SK-N-SH (cell line): Measurements from ENCODE around the gene LOXHD1. TPM values are rescaled to one million over a fixed set of nuclear protein-coding genes. Genes with fewer than 3 reads are reported as not detected.

ENCODE experiments used
- CTCF ChIA-PET: fragments of 300-600, 350-600 bp; formaldehyde crosslinking; extraction: SDS; loops from one replicate; lab custom pipeline; 2021; lab: Yijun Ruan, JAX
- POLR2A ChIA-PET: fragments of 350-600 bp; sonication (Branson Sonifier 250); formaldehyde crosslinking; extraction: SDS; loops from one replicate; lab custom pipeline; 2020; ENCODE audit warnings: antibody characterized with exemption, inconsistent platforms; lab: Yijun Ruan, JAX
- DNase-seq: peaks from one replicate; pipeline ENCODE4 v3.0.0; 2012
- H2AFZ ChIP-seq: fragments of 200-600 bp; sonication (generic); 2 replicates; pipeline ENCODE4 v1.8.1; 2016; ENCODE audit warnings: antibody characterized with exemption, mild to moderate bottlenecking, low read depth
- H3F3A ChIP-seq: fragments of 200-600 bp; sonication (generic); replicated peaks from 2 replicates; pipeline ENCODE3; 2016; ENCODE audit warnings: antibody characterized with exemption, mild to moderate bottlenecking; ENCODE audit not compliant: insufficient read depth
- H3K27ac ChIP-seq, 2 experiments: fragments of 200-500 bp in 1 of 2; fragments of 200-600 bp in 1 of 2; sonication (Bioruptor generic) in 1 of 2; sonication (generic), shearing (Covaris generic) in 1 of 2; 2 replicates each; pipeline versions ENCODE4 v1.5.1 to v1.6.1; 2014 to 2016; ENCODE audit warnings: low read depth in 2 of 2, inconsistent platforms in 1 of 2, low read length in 1 of 2, mild to moderate bottlenecking in 1 of 2, mixed read lengths in 1 of 2
- H3K27me3 ChIP-seq: fragments of 200-600 bp; sonication (generic), shearing (Covaris generic); 2 replicates; pipeline ENCODE4 v1.6.1; 2016; ENCODE audit warnings: mixed run types; ENCODE audit not compliant: insufficient read depth
- H3K36me3 ChIP-seq, 2 experiments: fragments of 200-500 bp in 1 of 2; fragments of 200-600 bp in 1 of 2; sonication (Bioruptor generic) in 1 of 2; sonication (generic) in 1 of 2; replicated peaks in 1 of 2; 2 replicates each; pipeline versions ENCODE3 to v1.5.1; 2014 to 2016; ENCODE audit warnings: low read length in 1 of 2, mild to moderate bottlenecking in 1 of 2; ENCODE audit not compliant: insufficient read depth in 2 of 2, control insufficient read depth in 1 of 2
- H3K4me1 ChIP-seq, 2 experiments: fragments of 200-500 bp in 1 of 2; fragments of 200-600 bp in 1 of 2; sonication (Bioruptor generic) in 1 of 2; sonication (generic), shearing (Covaris generic) in 1 of 2; 2 replicates each; pipeline versions ENCODE4 v1.5.1 to v1.6.1; 2014 to 2016; ENCODE audit warnings: low read depth in 1 of 2, low read length in 1 of 2, mixed run types in 1 of 2; ENCODE audit not compliant: insufficient read depth in 2 of 2, control insufficient read depth in 1 of 2
- H3K4me2 ChIP-seq: fragments of 200-600 bp; sonication (generic), shearing (Covaris generic); 2 replicates; pipeline ENCODE4 v1.6.1; 2017; ENCODE audit warnings: mixed run types
- H3K4me3 ChIP-seq, 2 experiments: fragments of 200-500 bp in 1 of 2; fragments of 200-600 bp in 1 of 2; sonication (Bioruptor generic) in 1 of 2; sonication (generic), shearing (Covaris generic) in 1 of 2; 2 replicates each; pipeline versions ENCODE4 v1.5.1 to v1.8.1; 2014 to 2016; ENCODE audit warnings: low read depth in 2 of 2, inconsistent platforms in 1 of 2, low read length in 1 of 2, mild to moderate bottlenecking in 1 of 2, mixed read lengths in 1 of 2, moderate library complexity in 1 of 2
- H3K79me2 ChIP-seq: fragments of 200-600 bp; sonication (generic); 2 replicates; pipeline ENCODE4 v1.8.1; 2017; ENCODE audit warnings: mild to moderate bottlenecking; ENCODE audit not compliant: insufficient read depth
- H3K9ac ChIP-seq: fragments of 200-600 bp; sonication (generic); 2 replicates; pipeline ENCODE4 v1.6.1; 2017; ENCODE audit warnings: mixed run types
- H3K9me2 ChIP-seq: fragments of 200-600 bp; sonication (generic); 2 replicates; pipeline ENCODE4 v1.6.1; 2017; ENCODE audit warnings: mixed run types
- H3K9me3 ChIP-seq: fragments of 200-600 bp; sonication (generic); 2 replicates; pipeline ENCODE4 v1.6.1; 2017; ENCODE audit warnings: mixed run types, mild to moderate bottlenecking, moderate library complexity
- H4K20me1 ChIP-seq: fragments of 200-600 bp; sonication (generic); 2 replicates; pipeline ENCODE4 v1.6.1; 2017; ENCODE audit warnings: mild to moderate bottlenecking, mixed run types; ENCODE audit not compliant: insufficient read depth
- ELF1 ChIP-seq: IDR thresholded peaks from 2 replicates; pipeline ENCODE4 v1.4.0; 2012
- EP300 ChIP-seq, 2 experiments: IDR thresholded peaks; 2 replicates each; pipeline versions ENCODE4 v1.4.0 to v1.6.1; 2012; ENCODE audit warnings: borderline replicate concordance in 1 of 2, low read depth in 1 of 2, low read length in 1 of 2
- FOSL2 ChIP-seq: IDR thresholded peaks from 2 replicates; pipeline ENCODE4 v1.4.0; 2012; ENCODE audit warnings: low read depth, mild to moderate bottlenecking, moderate library complexity, borderline replicate concordance
- FOXM1 ChIP-seq: IDR thresholded peaks from 2 replicates; pipeline ENCODE4 v1.4.0; 2012; ENCODE audit warnings: low read depth, mild to moderate bottlenecking
- GATA2 ChIP-seq: sonication (generic); formaldehyde crosslinking; IDR thresholded peaks from 2 replicates; pipeline ENCODE4 v1.5.0; 2020; ENCODE audit warnings: mild to moderate bottlenecking, missing genetic modification reagents
- IRF3 ChIP-seq: fragments of 150-350 bp; IDR thresholded peaks from 2 replicates; pipeline ENCODE4 v1.6.1; 2016; ENCODE audit warnings: mild to moderate bottlenecking, low read depth, low read length
- JUND ChIP-seq: IDR thresholded peaks from 2 replicates; pipeline ENCODE4 v1.4.0; 2012
- MAX ChIP-seq: IDR thresholded peaks from 2 replicates; pipeline ENCODE4 v1.4.0; 2012; ENCODE audit warnings: low read depth
- MEF2A ChIP-seq: IDR thresholded peaks from 2 replicates; pipeline ENCODE4 v1.4.0; 2012; ENCODE audit warnings: low read depth, borderline replicate concordance
- MXI1 ChIP-seq: IDR thresholded peaks from 2 replicates; pipeline ENCODE4 v1.6.1; 2012; ENCODE audit warnings: mild to moderate bottlenecking, low read depth, low read length, improper control_type of control experiment
- POLR2AphosphoS5 ChIP-seq: IDR thresholded peaks from 2 replicates; pipeline ENCODE4 v1.6.1; 2012; ENCODE audit warnings: low read depth, low read length
- RCOR1 ChIP-seq: fragments of 150-350 bp; IDR thresholded peaks from 2 replicates; pipeline ENCODE4 v1.6.1; 2017; ENCODE audit warnings: antibody characterized with exemption, low read length
- RFX5 ChIP-seq: IDR thresholded peaks from 2 replicates; pipeline ENCODE4 v1.6.1; 2012; ENCODE audit warnings: mild to moderate bottlenecking, improper control_type of control experiment, low read length
- TCF12 ChIP-seq: IDR thresholded peaks from 2 replicates; pipeline ENCODE4 v1.4.0; 2012
- TEAD4 ChIP-seq: IDR thresholded peaks from 2 replicates; pipeline ENCODE4 v1.4.0; 2012; ENCODE audit warnings: mild to moderate bottlenecking, borderline replicate concordance; ENCODE audit not compliant: insufficient read depth
- YY1 ChIP-seq: IDR thresholded peaks from 2 replicates; pipeline ENCODE4 v1.4.0; 2012; ENCODE audit warnings: low read depth, mild to moderate bottlenecking
- WGBS: methylation state at CpG from one replicate; pipeline ENCODE4 v1.1.6; 2017; ENCODE audit warnings: low lambda C conversion rate; 5-methylcytosine and 5-hydroxymethylcytosine counted together
- polyA plus RNA-seq, 3 experiments: library from polyadenylated mRNA; depleted of rRNA; stranded (reverse); fragments of >200 nt; gene quantifications; 2 replicates each; pipeline ENCODE4 v1.2.3, GENCODE V29; 2012
- TF ChIP-seq, protein P1 (sequence below): IDR thresholded peaks from 2 replicates; pipeline ENCODE4 v1.4.0; 2012; ENCODE audit warnings: low read depth, borderline replicate concordance
- TF ChIP-seq, protein P2 (sequence below): IDR thresholded peaks from 2 replicates; pipeline ENCODE4; 2012
- TF ChIP-seq, protein P3 (sequence below): fragments of 200-600 bp; sonication (generic); IDR thresholded peaks from 2 replicates; pipeline ENCODE4 v1.6.1; 2017; ENCODE audit warnings: antibody characterized with exemption, mild to moderate bottlenecking, moderate library complexity

Gene LOXHD1
- polyA plus RNA-seq, 1 of the 3 experiments (the other 2 are of a cell fraction) = not detected

- Histone ChIP-seq H3K4me1 (no peaks in the 10 kb centered on the region), H3K27me3 (no peaks in the 10 kb centered on the region), H4K20me1 (no peaks in the 10 kb centered on the region), H2AFZ (no peak overlapping the region), H3F3A (no peaks in the 10 kb centered on the region), H3K9ac (no peak overlapping the region), H3K4me3 (no peak overlapping the region), H3K9me3 (peaks cover 4% of the 10 kb centered on the region; the same call in 1 of the 2 replicates), H3K36me3 (no peaks in the 10 kb centered on the region), H3K79me2 (no peaks in the 10 kb centered on the region), H3K9me2 (no peaks in the 10 kb centered on the region), H3K27ac (no peak overlapping the region), H3K4me2 (no peak overlapping the region)
- CTCF ChIA-PET = no interaction called here
- 53% methylated on average over 2 of the region's 2 CpGs for WGBS
- TF ChIP-seq RFX5 (no peak), MAX (no peak), JUND (no peak), YY1 (no peak), RCOR1 (no peak)
- TF ChIP-seq, protein P1, sequence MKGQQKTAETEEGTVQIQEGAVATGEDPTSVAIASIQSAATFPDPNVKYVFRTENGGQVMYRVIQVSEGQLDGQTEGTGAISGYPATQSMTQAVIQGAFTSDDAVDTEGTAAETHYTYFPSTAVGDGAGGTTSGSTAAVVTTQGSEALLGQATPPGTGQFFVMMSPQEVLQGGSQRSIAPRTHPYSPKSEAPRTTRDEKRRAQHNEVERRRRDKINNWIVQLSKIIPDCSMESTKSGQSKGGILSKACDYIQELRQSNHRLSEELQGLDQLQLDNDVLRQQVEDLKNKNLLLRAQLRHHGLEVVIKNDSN = no peak
- DNase-seq = no peak
- POLR2A ChIA-PET = no interaction called here
Observed at GRCh38 chr18:46578987-46579386, 78.0 kb downstream of the LOXHD1 start.

DNA sequence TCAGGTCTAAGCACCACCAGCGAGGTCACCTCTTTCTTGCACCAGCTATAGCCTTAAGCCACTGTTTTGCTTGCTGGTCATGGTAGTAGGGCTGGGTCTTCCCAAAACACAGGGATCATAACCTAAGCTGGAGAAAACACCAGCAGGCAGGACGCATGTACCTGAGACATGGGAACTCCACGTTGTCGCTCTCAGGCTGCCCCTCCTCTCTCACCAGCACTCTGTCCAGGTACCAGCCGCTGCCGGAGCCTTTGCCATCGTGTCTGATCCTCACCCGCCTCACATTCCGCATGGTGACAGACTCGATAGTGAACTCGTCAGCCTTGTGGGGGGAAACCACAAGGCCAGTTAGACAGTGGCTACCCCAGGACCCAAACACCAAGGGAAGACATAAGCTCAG, 79.5 kb downstream of the LOXHD1 start:
- Histone ChIP-seq H3K9ac (no peak overlapping the region), H3K27me3 (no peaks in the 10 kb centered on the region), H3K9me3 (peaks cover 4% of the 10 kb centered on the region; the same call in 1 of the 2 replicates), H4K20me1 (no peaks in the 10 kb centered on the region), H3K4me3 (no peak overlapping the region), H3K9me2 (no peaks in the 10 kb centered on the region), H2AFZ (no peak overlapping the region), H3F3A (no peaks in the 10 kb centered on the region), H3K4me1 (no peaks in the 10 kb centered on the region), H3K36me3 (no peaks in the 10 kb centered on the region), H3K4me2 (no peak overlapping the region), H3K27ac (no peak overlapping the region), H3K79me2 (no peaks in the 10 kb centered on the region)
- 34% methylated on average over 11 of the region's 11 CpGs for WGBS
- ChIA-PET CTCF (interaction anchor here (0.6 kb wide), 1 partner anchor 432 kb away, joined by 3 read pairs; no protein-coding TSS in a partner anchor), POLR2A (no interaction called here)
- TF ChIP-seq, protein P2, sequence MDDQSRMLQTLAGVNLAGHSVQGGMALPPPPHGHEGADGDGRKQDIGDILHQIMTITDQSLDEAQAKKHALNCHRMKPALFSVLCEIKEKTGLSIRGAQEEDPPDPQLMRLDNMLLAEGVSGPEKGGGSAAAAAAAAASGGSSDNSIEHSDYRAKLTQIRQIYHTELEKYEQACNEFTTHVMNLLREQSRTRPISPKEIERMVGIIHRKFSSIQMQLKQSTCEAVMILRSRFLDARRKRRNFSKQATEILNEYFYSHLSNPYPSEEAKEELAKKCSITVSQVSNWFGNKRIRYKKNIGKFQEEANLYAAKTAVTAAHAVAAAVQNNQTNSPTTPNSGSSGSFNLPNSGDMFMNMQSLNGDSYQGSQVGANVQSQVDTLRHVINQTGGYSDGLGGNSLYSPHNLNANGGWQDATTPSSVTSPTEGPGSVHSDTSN = no peak
- TF ChIP-seq, protein P1 = no peak
- TF ChIP-seq FOSL2 (no peak), TCF12 (no peak), ELF1 (no peak), JUND (no peak), RCOR1 (no peak), RFX5 (no peak), GATA2 (CRISPR knock-in tag) (no peak), MAX (no peak), MEF2A (no peak), IRF3 (no peak), EP300 (IDR thresholded peaks at IDR 0.05; ENCODE audit: borderline replicate concordance in 1 of 2, low read depth in 1 of 2, low read length in 1 of 2) (no peak), TEAD4 (no peak), FOXM1 (no peak), POLR2AphosphoS5 (no peak), MXI1 (no peak)
- TF ChIP-seq, protein P3, sequence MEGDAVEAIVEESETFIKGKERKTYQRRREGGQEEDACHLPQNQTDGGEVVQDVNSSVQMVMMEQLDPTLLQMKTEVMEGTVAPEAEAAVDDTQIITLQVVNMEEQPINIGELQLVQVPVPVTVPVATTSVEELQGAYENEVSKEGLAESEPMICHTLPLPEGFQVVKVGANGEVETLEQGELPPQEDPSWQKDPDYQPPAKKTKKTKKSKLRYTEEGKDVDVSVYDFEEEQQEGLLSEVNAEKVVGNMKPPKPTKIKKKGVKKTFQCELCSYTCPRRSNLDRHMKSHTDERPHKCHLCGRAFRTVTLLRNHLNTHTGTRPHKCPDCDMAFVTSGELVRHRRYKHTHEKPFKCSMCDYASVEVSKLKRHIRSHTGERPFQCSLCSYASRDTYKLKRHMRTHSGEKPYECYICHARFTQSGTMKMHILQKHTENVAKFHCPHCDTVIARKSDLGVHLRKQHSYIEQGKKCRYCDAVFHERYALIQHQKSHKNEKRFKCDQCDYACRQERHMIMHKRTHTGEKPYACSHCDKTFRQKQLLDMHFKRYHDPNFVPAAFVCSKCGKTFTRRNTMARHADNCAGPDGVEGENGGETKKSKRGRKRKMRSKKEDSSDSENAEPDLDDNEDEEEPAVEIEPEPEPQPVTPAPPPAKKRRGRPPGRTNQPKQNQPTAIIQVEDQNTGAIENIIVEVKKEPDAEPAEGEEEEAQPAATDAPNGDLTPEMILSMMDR = no peak
- DNase-seq = no peak
